SJSA1 (cell line): Measurements from ENCODE around the gene SOWAHA. TPM values are rescaled to one million over a fixed set of nuclear protein-coding genes. Genes with fewer than 3 reads are reported as not detected.

ENCODE experiments used
- DNase-seq, 2 experiments: peaks; one replicate each; pipeline ENCODE4 v3.0.0-alpha.2; 2015 to 2020; ENCODE audit warnings: low spot score in 2 of 2, low read depth in 1 of 2
- H3K27ac ChIP-seq: fragments of 250-450 bp; sonication (Bioruptor Pico); 2 replicates; pipeline ENCODE4 v1.5.1; 2020; ENCODE audit warnings: mild to moderate bottlenecking, moderate library complexity
- H3K27me3 ChIP-seq: fragments of 250-450 bp; sonication (Bioruptor Pico); replicated peaks from 2 replicates; pipeline ENCODE4 v1.5.1; 2020; ENCODE audit warnings: mild to moderate bottlenecking, moderate library complexity
- H3K36me3 ChIP-seq: fragments of 250-450 bp; sonication (Bioruptor Pico); 2 replicates; pipeline ENCODE4 v1.5.1; 2020; ENCODE audit warnings: mild to moderate bottlenecking
- H3K4me1 ChIP-seq: fragments of 250-450 bp; sonication (Bioruptor Pico); replicated peaks from 2 replicates; pipeline ENCODE4 v1.6.1; 2021; ENCODE audit warnings: mild to moderate bottlenecking
- H3K4me3 ChIP-seq: fragments of 250-450 bp; sonication (Bioruptor Pico); 2 replicates; pipeline ENCODE4 v1.5.1; 2020; ENCODE audit warnings: mild to moderate bottlenecking
- H3K9me3 ChIP-seq: fragments of 250-450 bp; sonication (Bioruptor Pico); replicated peaks from 2 replicates; pipeline ENCODE4 v1.5.1; 2020; ENCODE audit warnings: mild to moderate bottlenecking
- total RNA-seq: library from RNA; depleted of rRNA; stranded (reverse); fragments of >200 nt; shearing (Covaris generic); gene quantifications from 2 replicates; pipeline ENCODE4 v1.2.3, GENCODE V29; 2014

Gene SOWAHA
- total RNA-seq, 1 experiment from 2014 or later: not detected

DNA sequence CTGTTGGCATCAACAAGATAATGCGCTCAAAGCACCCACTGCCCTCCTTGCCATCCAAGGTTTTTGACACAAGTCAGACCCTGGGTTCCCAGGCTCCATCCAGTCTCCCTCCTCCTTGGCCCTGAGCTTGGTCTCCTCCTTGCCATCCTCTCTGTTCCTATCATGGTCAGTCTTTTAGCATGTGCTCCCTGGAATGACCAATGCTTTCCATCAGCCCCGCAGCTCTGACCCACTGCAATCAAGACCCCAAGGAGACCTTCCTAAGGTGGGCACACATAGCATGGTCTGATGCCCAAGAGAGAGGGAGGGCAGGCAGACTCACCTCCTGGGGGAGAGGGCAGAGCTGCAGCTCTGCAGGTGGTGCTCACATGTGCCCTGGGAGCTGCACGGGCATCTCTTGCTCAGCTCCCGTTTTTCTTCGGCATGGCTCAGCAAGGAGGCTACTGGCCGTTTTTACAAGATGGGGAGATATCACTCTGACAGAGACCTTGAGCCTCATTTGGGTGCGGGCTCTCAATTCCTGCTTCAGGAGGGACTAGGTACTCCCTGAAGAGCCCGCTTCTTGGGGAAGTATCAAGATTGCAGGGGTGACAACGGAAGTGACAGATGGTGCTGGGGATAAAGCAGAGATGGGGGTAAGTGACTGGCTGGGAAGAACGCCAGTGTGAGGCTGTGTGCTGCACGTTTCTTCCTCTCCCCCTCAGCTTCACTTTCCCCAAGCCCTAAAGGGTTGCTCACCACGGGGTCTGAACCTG is 39.3 kb upstream of the SOWAHA start:
- Histone ChIP-seq H3K4me3 (no peak overlapping the region), H3K27ac (no peak overlapping the region), H3K9me3 (no peaks in the 10 kb centered on the region), H3K36me3 (peaks cover 22% of the 10 kb centered on the region), H3K27me3 (no peaks in the 10 kb centered on the region), H3K4me1 (peaks cover 34% of the 10 kb centered on the region)
- DNase-seq: no peak

DNA sequence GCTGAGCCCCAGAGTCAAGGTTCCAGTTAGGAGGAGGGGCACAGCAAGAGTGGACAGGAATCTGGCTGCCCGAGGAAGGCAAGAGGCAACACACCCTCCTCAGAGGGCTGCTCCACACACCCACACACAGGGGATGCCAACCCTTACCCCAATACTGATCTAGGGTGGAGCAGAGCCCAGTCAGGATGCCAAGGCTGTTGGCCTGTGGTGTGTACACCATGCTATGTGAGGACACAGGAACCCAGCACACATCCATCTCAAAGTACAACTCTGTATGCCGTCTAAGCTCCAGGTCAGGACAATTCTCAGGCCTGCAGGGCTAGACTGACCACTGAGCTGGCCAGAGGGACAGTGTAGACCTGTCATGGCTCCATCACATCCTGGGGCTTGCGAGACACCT is 38.7 kb upstream of the SOWAHA start:
- Histone ChIP-seq H3K27ac (no peak overlapping the region), H3K9me3 (no peaks in the 10 kb centered on the region), H3K4me1 (peaks cover 34% of the 10 kb centered on the region), H3K36me3 (peaks cover 18% of the 10 kb centered on the region), H3K27me3 (no peaks in the 10 kb centered on the region), H3K4me3 (no peak overlapping the region)
- no peak for DNase-seq

DNA sequence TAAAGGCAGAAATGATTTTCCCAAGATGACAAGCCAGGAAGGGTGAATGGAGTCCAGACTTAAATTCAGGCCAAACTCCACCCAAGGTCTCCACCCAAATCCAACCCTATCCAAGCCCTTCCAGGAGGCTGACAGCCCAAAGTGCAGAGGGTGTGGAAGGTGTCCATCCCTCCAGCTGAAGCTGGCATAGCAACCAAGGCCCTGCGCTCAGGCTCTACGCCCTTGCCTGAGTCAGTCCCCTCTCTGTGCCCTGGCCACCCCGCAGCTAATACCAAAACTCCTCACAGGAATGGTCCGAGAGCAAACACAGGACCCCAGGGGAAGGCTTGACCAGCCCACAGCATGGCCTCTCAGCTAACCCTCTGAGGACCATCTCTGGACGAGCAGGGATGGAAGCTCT is 38.2 kb upstream of the SOWAHA start:
- H3K27me3 ChIP-seq: no peaks in the 10 kb centered on the region

DNA sequence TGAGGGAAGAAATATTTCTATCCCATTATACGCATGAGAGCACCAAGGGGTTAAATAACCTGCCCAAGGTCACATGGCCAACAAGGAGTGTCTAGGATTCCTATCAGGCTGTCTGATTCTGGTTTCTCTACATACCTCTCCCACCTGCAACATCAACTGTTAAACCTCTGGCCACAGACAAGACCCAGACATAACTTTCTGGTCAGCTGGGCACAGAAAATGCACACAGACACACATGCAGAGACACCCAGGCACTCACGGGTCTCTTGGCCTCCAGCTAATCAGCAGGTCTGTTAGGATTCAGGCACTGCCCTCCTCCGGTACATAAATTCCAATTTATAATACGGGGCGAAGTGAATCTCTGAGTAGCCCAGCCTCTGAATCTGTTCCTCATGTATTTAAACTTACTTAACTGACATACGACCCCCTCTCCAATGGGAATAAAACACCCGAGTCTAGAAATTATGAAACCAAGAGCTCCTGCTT is 37.6 kb upstream of the SOWAHA start:
- peaks cover 18% of the 10 kb centered on the region for H3K36me3 ChIP-seq
- H3K4me3 ChIP-seq: peak overlapping the region; percentile 82
- DNase-seq: no peak
- no peaks in the 10 kb centered on the region for H3K9me3 ChIP-seq
- no peaks in the 10 kb centered on the region for H3K27me3 ChIP-seq
- no peak overlapping the region for H3K27ac ChIP-seq
- peaks cover 38% of the 10 kb centered on the region for H3K4me1 ChIP-seq

More for the DNA sequence above, 38.2 kb upstream of the SOWAHA start:
- peaks cover 18% of the 10 kb centered on the region for H3K36me3 ChIP-seq
- H3K4me3 ChIP-seq: no peak overlapping the region
- no peaks in the 10 kb centered on the region for H3K9me3 ChIP-seq
- no peak overlapping the region for H3K27ac ChIP-seq
- DNase-seq: no peak
- H3K4me1 ChIP-seq: peaks cover 37% of the 10 kb centered on the region

DNA sequence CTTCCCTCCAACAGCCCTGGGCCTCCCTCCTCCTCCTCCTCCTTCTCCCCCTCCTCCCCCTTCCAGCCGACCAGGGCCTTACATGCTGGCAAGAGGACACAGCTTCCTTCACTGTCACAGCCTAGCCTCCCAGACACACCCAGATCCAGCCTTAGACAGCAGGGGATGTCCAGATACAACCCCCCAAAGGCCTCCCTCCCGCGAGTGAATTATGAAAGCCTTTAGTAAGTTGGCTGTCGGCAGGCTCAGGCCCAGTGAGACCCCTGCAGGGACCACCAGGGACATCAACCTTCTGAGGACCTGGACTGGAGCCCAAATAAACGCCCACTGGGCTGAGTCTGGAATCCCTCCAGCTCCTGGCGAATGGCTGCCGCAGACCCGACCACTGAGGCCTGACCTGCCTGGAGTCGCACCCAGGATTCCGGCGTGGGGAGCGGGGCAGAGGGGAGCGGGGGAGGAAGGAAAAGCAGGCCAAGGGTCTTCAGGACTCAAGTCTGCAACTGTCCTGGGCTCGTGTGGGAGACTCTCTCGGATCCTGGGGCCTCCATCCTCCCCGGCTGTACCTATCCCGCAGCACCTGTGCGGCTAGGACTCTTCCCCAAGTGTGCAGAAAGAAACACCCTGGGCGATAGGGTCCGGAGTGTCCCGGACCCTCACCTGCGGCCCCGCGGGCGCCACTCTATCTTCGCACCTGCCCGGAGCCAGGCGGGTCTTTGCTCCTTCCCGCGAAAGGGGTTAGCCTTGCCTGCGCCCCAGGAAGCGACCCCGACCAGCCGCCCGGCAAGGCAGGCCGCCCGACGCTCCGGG is 36.8 kb upstream of the SOWAHA start:
- H3K4me3 ChIP-seq: peak overlapping the region; percentile 82
- no peaks in the 10 kb centered on the region for H3K27me3 ChIP-seq
- peaks cover 38% of the 10 kb centered on the region for H3K4me1 ChIP-seq
- peak; percentile 69 to 73 for DNase-seq
- H3K27ac ChIP-seq: peak overlapping the region; percentile 61
- no peaks in the 10 kb centered on the region for H3K9me3 ChIP-seq
- H3K36me3 ChIP-seq: peaks cover 18% of the 10 kb centered on the region

DNA sequence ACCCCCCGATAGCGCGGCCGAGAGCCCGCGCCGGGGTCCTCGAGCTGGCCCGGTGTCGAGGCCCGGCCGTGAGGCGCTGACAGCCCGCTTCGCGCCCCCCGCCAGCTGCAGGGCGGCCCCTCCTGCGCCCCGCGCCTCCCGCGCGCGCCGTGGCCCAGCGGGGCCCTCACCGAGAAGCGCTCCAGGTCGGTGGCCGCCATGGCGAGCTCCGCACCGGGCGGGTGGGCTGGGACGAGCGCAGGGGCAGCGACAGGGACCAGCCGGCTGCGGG is 36.2 kb upstream of the SOWAHA start:
- Histone ChIP-seq H3K4me3 (peak overlapping the region; percentile 82), H3K27ac (peak overlapping the region; percentile 61), H3K36me3 (peaks cover 18% of the 10 kb centered on the region), H3K27me3 (no peaks in the 10 kb centered on the region), H3K9me3 (no peaks in the 10 kb centered on the region), H3K4me1 (peaks cover 37% of the 10 kb centered on the region)
- no peak for DNase-seq

DNA sequence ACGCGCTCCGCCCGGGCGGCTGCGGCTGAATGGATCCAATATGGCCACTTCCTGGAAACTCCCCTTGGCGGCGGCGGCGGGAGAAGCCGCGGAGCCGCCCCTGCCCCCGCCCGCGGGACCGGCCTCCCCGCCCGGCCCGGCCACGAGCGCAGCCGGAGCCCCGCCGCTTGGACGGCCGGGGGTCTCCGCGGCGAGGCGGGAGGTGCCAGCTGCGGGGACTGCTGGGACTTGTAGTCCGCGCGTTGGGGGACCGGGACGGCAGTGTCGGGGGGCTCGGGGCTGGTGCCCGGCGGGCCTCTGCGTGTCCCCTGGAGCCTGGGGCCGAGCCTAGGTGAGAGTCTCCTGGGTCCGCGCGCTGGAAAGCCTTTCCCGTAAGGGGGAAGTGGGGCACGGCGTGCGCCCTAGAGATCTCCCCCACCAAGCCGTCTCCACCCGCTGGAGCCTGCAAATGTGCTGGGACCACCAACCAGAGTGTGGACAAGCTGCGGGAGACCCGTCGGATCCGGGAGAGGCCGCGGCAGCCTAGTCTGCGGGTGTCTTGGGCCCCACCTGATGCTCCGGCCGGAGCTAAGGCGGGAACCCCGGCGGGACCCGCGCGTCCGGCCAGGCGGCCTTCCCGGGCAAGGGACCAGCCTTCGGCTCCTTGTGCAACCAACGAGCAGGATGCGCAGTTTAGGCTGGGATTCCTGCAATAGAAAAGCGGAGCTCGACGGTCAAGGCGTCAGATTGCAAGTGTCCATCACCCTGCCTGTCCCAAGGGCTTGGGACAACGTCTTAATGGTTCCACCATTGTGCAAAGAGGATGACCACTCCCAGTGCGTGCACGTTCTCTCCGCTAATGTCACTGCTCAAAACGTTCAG is 35.7 kb upstream of the SOWAHA start, which contains the start of gene SEPTIN8:
SEPTIN8 (minus strand) TSS at position 31 of the 861 bp plus-strand sequence. CDS start 102 bp downstream, outside the sequence.
- Histone ChIP-seq H3K36me3 (peaks cover 18% of the 10 kb centered on the region), H3K4me3 (peak within 1 kb of the TSS; percentile 82), H3K4me1 (peaks cover 37% of the 10 kb centered on the region), H3K27ac (peak within 1 kb of the TSS; percentile 61), H3K27me3 (no peaks in the 10 kb centered on the region), H3K9me3 (no peaks in the 10 kb centered on the region)
- peak in 1 of 2 experiments; percentile 56 for DNase-seq

DNA sequence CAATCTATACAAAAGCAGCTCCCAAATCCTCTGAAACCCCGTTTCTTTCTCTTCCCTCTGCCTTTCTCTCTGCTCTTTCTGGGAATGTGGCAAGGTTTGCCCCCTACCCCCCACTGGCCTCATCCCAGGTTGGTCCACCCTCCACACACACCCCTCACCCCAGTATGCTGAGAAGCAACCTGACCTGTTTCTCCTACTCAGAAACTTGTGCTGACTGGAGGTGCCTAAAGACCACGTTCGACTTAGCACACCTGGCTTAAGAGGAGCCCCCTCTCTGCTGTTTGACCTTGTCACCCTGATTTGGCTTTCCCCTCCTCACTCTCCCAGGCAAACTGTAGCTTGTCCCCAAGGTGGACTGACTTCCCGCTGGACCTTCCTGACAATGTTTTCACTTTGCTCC is 35.0 kb upstream of the SOWAHA start:
- no peak for DNase-seq
- no peaks in the 10 kb centered on the region for H3K9me3 ChIP-seq
- no peak overlapping the region for H3K27ac ChIP-seq
- H3K36me3 ChIP-seq: peaks cover 18% of the 10 kb centered on the region
- H3K4me3 ChIP-seq: peak overlapping the region; percentile 82
- no peaks in the 10 kb centered on the region for H3K27me3 ChIP-seq
- peaks cover 42% of the 10 kb centered on the region for H3K4me1 ChIP-seq

DNA sequence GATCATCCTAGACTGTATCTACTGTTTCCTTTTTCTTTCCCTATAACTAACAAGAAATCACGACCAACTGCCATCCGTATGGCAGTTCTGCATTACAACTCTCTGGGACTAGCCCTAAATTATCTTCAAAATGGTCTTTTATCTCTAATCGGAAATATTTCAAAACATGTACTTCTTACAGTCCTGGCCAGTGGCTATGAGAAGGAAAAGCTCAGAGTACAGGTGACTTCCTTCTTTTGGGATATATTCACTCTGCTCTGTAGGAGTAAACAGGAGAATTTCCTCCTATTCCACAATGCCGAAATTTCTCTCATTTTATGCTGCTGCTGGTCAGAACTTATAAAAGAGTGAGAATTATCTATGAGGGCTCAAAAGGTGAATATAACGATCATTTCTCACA is 34.2 kb upstream of the SOWAHA start:
- H3K4me1 ChIP-seq: peaks cover 44% of the 10 kb centered on the region
- no peak overlapping the region for H3K27ac ChIP-seq
- H3K4me3 ChIP-seq: no peak overlapping the region
- no peaks in the 10 kb centered on the region for H3K27me3 ChIP-seq
- no peaks in the 10 kb centered on the region for H3K9me3 ChIP-seq
- peaks cover 18% of the 10 kb centered on the region for H3K36me3 ChIP-seq
- no peak for DNase-seq

DNA sequence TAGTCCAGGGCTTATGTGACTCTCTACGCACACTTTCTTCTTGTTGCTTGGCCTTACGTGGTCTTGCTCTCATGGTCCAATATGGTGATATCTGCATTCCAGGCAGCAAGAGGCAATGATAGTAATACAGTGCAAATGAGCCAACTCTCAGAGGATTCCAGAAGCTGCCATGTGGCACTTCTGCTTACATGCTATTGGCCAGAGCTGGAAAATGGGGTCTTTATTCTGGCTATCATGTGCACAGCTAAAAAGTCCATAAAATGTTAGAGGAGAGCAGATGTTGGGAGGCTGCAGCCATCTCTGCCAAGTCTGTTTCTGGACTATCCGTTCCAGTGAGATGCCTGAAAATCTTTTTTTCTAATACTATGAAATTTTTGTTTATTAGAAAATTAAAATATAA is 33.1 kb upstream of the SOWAHA start:
- Histone ChIP-seq H3K4me1 (peaks cover 44% of the 10 kb centered on the region), H3K9me3 (no peaks in the 10 kb centered on the region), H3K4me3 (no peak overlapping the region), H3K27ac (no peak overlapping the region), H3K36me3 (peaks cover 15% of the 10 kb centered on the region), H3K27me3 (no peaks in the 10 kb centered on the region)
- DNase-seq: no peak

DNA sequence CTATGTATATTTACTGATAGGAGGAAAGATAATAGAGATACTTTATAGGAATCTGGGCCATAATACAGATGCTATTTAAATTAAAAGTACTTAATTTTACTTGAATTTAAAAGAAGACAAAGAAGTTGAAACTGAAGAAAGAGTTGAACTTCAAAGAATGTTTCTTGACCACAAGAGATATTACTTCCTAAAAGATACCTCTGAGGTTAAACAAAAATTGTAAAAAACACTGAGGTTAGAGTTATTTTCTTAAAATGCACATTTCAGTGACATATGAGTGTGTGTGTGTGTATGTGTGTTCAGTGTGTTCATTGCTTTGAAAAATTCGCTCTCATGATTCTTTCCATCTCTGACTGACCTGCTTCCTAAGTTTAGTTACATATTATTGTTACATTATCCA is 32.5 kb upstream of the SOWAHA start:
- H3K27ac ChIP-seq: no peak overlapping the region
- H3K36me3 ChIP-seq: peaks cover 10% of the 10 kb centered on the region
- DNase-seq: no peak
- no peaks in the 10 kb centered on the region for H3K27me3 ChIP-seq
- no peak overlapping the region for H3K4me3 ChIP-seq
- peaks cover 49% of the 10 kb centered on the region for H3K4me1 ChIP-seq
- H3K9me3 ChIP-seq: no peaks in the 10 kb centered on the region

DNA sequence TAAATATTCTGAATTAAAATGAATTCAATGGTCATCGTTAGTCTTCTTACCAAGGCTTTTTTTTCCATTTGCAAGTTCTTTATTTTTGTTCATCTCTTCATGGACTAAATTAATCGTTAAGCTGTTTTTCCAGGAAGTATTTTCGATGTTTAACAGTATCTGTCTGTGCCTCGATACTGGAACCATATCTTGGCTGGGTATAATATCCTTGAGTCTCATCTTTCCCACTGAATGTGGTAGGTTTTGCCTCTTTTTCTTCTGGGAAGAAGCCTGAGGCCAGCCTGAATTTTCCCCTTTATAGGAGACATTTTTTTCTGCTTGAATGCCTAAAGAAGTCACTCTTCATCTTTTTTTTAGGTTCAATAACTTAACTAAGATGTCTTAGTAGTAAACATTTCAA is 32.1 kb upstream of the SOWAHA start:
- Histone ChIP-seq H3K27ac (no peak overlapping the region), H3K36me3 (peaks cover 8% of the 10 kb centered on the region), H3K27me3 (no peaks in the 10 kb centered on the region), H3K4me1 (peaks cover 47% of the 10 kb centered on the region), H3K9me3 (no peaks in the 10 kb centered on the region), H3K4me3 (no peak overlapping the region)
- DNase-seq: no peak

DNA sequence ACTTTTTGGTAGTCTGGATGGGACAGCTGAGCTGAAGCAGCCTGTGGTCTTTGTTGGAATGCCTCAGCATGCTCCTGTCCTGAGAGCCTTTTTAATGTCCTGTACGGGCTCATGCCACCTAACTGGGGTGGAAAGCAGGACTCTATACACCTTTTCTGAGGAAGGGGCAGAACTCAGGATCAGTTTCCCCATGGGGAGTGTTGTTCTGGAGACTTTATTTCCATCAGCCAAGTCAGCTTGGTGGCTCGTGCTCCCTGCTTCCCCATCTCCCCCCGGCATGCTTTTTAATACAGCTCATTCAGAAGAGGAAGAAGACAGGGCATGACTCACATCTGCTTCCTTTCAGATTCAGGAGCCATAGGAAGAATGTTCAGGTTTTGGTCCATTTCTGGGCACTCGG is 31.0 kb upstream of the SOWAHA start:
- Histone ChIP-seq H3K4me1 (peaks cover 48% of the 10 kb centered on the region), H3K27me3 (no peaks in the 10 kb centered on the region), H3K27ac (peak overlapping the region; percentile 23; the same call in 1 of the 2 replicates), H3K4me3 (no peak overlapping the region), H3K9me3 (no peaks in the 10 kb centered on the region), H3K36me3 (peaks cover 5% of the 10 kb centered on the region)
- DNase-seq: peak in 1 of 2 experiments; percentile 74
